Measurements from ENCODE around the gene C9orf78. TPM values are rescaled to one million over a fixed set of nuclear protein-coding genes. Genes with fewer than 3 reads are reported as not detected.

C9orf78 gene
- total RNA-seq, 4 donors from 2014 or later = 30.2 to 42.2 (median 36.2) TPM

DNA sequence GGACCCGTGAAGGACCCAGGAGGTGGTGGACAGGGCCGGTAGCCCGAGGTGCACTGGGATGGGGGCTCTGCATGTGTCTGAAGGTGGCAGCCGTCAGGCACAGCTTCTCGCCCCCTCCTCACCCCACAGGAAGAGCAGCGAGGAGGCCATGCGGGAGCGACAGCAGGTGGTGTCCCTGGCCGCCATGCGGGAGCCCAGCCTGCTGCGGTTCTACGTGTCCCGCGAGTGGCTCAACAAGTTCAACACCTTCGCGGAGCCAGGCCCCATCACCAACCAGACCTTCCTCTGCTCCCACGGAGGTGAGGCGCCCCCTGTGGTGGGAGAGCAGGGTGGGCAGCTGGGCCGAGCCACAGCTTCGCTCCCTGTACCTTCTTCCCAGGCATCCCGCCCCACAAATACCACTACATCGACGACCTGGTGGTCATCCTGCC is 40.1 kb upstream of the C9orf78 start:
- Histone ChIP-seq H3K27ac (no peak overlapping the region), H3K27me3 (no peaks in the 10 kb centered on the region), H3K4me3 (no peak overlapping the region), H3K36me3 (peaks cover 0 to 45% (median 0%) of the 10 kb centered on the region in 3 donors), H3K9me3 (no peaks in the 10 kb centered on the region), H3K4me1 (no peaks in the 10 kb centered on the region)
- DNase-seq = no peak
- TF ChIP-seq, protein P1, sequence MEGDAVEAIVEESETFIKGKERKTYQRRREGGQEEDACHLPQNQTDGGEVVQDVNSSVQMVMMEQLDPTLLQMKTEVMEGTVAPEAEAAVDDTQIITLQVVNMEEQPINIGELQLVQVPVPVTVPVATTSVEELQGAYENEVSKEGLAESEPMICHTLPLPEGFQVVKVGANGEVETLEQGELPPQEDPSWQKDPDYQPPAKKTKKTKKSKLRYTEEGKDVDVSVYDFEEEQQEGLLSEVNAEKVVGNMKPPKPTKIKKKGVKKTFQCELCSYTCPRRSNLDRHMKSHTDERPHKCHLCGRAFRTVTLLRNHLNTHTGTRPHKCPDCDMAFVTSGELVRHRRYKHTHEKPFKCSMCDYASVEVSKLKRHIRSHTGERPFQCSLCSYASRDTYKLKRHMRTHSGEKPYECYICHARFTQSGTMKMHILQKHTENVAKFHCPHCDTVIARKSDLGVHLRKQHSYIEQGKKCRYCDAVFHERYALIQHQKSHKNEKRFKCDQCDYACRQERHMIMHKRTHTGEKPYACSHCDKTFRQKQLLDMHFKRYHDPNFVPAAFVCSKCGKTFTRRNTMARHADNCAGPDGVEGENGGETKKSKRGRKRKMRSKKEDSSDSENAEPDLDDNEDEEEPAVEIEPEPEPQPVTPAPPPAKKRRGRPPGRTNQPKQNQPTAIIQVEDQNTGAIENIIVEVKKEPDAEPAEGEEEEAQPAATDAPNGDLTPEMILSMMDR (IDR thresholded peaks at IDR 0.05) = no peak
- no peak for TF ChIP-seq POLR2A (IDR thresholded peaks at IDR 0.05)

DNA sequence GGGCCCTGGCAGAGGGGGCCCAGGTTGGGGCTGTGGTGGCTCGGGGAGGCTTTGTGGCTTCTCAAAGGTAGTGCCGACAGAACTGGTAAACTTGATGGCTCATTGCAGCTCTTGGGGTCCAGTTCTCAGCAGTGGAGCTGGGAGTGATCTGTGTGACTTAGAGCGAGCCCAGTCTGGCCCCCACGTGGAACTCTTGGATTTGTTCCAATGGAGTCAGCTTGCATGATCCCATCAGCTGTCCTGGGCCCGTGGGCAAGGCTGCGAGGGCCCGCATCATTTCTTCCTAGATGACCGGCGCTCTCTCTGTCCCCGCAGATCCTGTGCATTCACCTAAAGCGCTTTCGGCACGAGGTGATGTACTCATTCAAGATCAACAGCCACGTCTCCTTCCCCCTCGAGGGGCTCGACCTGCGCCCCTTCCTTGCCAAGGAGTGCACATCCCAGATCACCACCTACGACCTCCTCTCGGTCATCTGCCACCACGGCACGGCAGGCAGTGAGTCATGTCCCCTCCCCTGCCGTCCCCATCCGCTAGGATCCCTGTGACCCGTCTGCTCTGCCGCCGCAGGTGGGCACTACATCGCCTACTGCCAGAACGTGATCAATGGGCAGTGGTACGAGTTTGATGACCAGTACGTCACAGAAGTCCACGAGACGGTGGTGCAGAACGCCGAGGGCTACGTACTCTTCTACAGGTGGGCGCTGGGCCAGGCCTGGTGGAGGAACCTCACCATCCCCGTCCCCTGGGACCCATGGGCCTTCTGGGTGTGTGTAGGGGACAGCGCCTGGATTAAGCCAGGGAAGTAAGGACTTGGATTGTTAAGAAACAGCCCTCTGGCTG is 39.4 kb upstream of the C9orf78 start:
- Histone ChIP-seq H3K36me3 (peaks cover 0 to 41% (median 0%) of the 10 kb centered on the region in 3 donors), H3K27me3 (no peaks in the 10 kb centered on the region), H3K4me3 (no peak overlapping the region), H3K9me3 (no peaks in the 10 kb centered on the region), H3K27ac (no peak overlapping the region), H3K4me1 (peaks cover 0 to 5% (median 0%) of the 10 kb centered on the region in 4 donors)
- DNase-seq = no peak
- TF ChIP-seq, protein P1 (IDR thresholded peaks at IDR 0.05) = no peak
- TF ChIP-seq POLR2A (IDR thresholded peaks at IDR 0.05) = no peak

DNA sequence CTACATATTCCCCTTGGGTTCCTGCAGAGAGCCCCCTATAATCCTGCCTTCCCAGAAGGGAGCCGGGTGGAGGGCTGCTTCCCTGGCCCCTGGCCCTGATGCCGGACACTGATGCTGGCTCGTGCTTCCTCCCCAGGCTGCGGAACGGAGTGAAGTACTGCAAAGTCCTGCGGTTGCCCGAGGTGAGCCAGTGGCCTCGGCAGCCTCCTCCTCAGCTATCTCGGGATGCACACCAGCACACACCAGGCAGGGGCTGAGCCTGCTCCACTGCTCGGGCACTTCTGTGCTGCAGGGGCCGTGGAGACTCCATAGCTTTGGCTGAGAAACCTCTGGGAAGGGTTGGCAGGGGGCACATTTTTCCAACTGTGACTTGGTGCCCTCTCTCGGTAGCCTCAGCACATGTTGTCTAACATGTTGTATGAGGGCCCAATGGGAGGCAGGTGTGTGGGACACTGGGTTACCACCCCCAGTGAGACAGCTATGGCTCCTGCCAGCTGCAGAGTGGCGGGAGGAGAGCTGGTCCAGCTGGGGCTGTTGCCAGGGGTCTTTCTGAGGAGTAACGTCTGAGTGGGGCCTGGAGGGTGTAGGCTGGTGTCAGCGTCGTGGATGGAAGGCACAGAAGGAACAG is 38.6 kb upstream of the C9orf78 start:
- H3K9me3 ChIP-seq = no peaks in the 10 kb centered on the region
- DNase-seq = no peak
- TF ChIP-seq, protein P1 (IDR thresholded peaks at IDR 0.05) = no peak
- H3K4me1 ChIP-seq = peaks cover 0 to 5% (median 0%) of the 10 kb centered on the region in 4 donors
- H3K27ac ChIP-seq = no peak overlapping the region
- no peak overlapping the region for H3K4me3 ChIP-seq
- peaks cover 0 to 44% (median 0%) of the 10 kb centered on the region in 3 donors for H3K36me3 ChIP-seq
- no peaks in the 10 kb centered on the region for H3K27me3 ChIP-seq

DNA sequence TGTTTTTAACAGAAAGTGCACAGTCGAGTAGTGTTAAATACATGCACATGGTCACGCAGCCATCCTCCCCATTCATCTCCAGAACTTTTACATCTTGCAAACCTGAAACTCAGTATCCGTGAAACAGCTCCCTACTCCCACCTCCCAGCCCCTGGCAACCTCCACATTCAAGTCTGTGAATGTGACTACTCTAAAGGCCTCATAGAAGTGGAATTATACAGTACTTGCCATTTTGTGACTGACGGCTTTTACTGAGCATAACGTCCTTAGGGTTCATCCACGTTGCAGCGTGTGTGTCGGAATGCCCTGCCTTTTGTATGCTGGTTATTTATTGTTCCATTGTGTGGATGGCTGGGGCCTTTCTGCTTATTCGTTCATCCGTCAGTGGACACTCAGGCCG is 36.0 kb upstream of the C9orf78 start:
- TF ChIP-seq, protein P1 (IDR thresholded peaks at IDR 0.05) = no peak
- no peak for TF ChIP-seq POLR2A (IDR thresholded peaks at IDR 0.05)
- Histone ChIP-seq H3K27me3 (no peaks in the 10 kb centered on the region), H3K36me3 (peaks cover 0 to 41% (median 0%) of the 10 kb centered on the region in 3 donors), H3K4me3 (no peak overlapping the region), H3K4me1 (peaks cover 0 to 12% (median 3%) of the 10 kb centered on the region in 4 donors), H3K27ac (no peak overlapping the region), H3K9me3 (no peaks in the 10 kb centered on the region)
- no peak for DNase-seq

DNA sequence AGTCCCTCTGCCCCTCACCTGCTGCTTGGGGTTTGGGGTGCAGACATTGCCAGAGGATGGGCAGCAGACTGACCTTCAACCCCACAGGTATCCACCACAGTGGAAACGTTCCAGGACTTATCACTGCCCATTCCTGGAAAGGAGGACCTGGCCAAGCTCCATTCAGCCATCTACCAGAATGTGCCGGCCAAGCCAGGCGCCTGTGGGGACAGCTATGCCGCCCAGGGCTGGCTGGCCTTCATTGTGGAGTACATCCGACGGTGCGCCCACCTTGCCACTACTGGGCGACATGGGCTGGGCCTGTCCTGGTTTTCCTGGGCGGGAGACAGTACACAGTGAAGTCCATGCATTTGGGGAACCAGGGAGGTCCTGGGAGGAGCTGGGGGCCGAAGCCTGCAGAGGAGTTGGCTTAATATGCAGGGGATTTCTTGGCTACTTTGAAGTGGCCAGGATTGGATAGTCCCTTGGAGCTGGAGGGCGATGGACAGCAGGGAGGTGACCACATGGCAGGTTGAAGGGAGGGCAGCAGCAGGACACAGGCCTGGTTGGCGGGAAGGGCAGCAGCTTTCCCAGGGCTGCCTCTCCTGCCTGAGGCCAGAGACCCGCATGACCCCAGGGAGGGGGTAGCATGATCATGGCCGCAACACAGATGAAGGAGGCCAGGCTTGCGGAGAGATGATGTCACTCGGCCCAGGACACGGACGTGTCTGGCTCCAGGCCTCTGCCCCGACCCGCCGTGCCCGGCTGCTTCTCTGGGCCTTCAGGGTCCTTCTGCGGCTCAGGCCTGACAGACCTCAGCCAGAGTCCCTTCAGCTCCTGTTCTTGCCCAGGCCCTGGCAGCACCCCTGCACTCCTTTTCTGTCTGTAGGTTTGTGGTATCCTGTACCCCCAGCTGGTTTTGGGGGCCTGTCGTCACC is 34.8 kb upstream of the C9orf78 start:
- no peaks in the 10 kb centered on the region for H3K27me3 ChIP-seq
- no peak for DNase-seq
- peak overlapping the region; percentile 65 to 75 (median 68) for H3K27ac ChIP-seq
- H3K9me3 ChIP-seq = no peaks in the 10 kb centered on the region
- H3K4me3 ChIP-seq = peak overlapping the region in 1 of 4 donors; percentile 10
- H3K36me3 ChIP-seq = peaks cover 0 to 36% (median 0%) of the 10 kb centered on the region in 3 donors
- H3K4me1 ChIP-seq = peaks cover 0 to 12% (median 3%) of the 10 kb centered on the region in 4 donors
- TF ChIP-seq POLR2A (IDR thresholded peaks at IDR 0.05) = no peak
- TF ChIP-seq, protein P1 (IDR thresholded peaks at IDR 0.05) = no peak

Measured in Peyer's patch (tissue), 4 donors.